Stimulated activated CD8-positive, alpha-beta memory T cell treated with anti-CD3 and anti-CD28 coated beads, Interleukin-15, amount 100 ng/mL, for 24 hours (primary cell): ENCODE results near the gene PRKCA.
"Not testable (repeated sequence)": the region's sequence is repeated elsewhere in the genome, so short reads cannot be mapped to it uniquely, and the experiment has no call there.

ENCODE experiments used
- DNase-seq: peaks from one replicate; pipeline ENCODE4 v3.0.0-alpha.2; 2020; ENCODE audit warnings: low read depth

Gene PRKCA

DNA sequence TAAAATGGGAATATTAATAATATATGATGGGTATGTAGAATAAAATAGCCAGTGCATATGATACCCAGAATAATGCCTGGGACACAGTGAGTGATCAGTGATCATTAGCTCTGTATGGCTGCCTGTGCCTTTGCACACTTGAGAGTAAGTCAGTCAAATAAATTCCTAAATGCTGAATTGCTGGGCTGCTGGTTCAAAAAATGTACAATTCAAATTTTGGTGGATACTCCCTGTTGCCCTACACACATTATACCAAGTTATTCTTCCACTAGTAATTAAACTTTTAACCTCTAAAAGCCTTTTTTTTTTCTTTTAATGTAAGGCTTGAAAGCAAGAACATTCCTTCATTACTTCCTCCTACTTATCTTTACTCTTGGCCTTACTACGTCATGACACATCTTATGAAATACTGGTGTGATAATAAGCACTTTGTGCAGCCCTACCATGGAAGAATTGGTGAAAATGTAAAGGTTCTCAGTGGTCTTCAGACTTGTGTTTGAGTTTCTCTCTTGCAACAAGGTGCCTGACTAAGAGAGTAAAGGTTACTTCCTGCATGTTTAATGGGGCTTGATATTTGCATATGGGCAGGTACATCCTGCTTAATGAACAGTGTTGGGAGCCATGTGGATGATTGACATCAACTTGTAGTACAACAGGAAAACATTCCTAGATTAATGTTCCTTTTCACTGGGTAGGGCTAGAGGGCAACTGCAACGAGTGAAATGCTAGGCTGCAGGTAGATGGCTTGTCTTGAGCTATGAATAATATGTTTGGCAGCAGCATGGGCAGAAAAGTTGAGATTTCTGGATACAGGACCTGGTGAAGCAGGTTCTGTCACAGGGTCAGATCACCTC lies 84.3 kb downstream of the PRKCA start:
- no peak for DNase-seq

GRCh38 chr17:66387392-66387981 lies 85.1 kb downstream of the PRKCA start:
- DNase-seq = no peak

DNA sequence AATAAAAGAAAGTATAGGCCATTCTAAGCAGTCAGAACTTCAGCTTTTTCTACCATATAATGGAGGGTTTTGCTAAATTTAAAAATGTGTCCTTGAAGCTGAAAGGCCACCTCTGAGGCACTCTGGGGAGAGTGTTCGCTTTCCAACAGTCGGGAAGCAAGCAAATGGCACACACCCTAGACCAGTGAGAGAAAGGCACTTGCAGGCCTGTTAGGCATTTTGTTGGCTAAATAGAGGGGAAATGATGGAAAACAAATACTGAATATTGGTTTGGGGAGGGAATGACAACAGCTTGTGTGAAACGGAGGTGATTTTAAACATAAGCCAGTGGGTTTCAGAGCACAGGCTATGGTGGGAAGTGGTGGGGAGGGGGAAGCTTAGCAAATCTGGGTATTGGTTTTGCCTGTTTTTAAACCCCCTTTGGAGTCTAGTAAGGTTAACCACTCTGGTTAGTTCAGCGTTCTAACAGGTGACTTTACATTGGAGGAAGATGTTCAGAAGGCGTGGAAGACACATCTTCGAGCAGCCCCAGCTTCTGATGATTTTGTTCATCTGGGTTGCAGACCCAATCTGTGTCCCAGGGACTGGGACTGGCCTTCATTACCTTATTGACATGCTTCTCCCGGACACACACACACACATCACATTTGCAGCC lies 90.5 kb downstream of the PRKCA start:
- DNase-seq = no peak

- no peak for DNase-seq
These were observed 93.5 kb downstream of the PRKCA start for GRCh38 chr17:66395961-66396360.

DNA sequence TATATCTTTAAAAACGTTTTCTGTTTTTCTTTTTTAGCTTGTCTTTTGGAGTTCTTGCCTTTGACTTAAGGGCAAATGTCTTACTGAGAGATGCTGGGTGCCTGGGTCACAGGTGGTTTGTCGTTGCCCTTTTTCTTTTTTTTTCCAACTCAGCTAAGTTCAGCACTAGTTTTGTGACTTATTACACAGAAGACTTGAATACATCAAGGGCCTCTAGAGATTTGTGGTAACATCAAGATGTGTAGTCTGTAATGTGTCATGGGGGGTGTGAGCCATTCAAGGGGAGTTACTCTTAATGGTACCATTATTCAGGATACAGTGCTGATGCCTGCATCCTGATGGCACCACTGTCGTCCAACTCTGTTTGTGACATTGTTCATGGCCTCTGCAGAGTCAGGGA lies 95.1 kb downstream of the PRKCA start:
- DNase-seq = no peak

DNA sequence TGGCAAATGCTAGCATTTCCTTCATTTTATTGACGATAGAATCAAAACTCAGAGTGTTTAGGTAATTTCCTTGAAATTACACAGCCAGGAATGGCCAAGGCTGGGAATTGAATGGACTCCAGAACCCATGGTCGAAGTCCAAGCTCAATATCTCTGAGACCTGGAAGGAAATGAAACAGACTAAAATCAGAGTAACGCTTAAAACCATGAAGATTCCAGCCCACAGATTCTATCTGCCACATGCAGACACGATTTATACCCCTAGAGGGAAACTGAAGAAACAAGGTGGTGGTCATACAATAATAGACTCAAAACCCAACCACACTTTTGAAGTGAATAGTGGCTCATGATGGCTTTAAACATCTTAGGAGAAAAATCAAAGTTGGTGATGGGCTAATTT lies 95.6 kb downstream of the PRKCA start:
- DNase-seq = no peak

GRCh38 chr17:66398617-66399016 lies 96.2 kb downstream of the PRKCA start:
- no peak for DNase-seq

- DNase-seq = no peak
These were observed 97.0 kb downstream of the PRKCA start for GRCh38 chr17:66399441-66399840.

DNA sequence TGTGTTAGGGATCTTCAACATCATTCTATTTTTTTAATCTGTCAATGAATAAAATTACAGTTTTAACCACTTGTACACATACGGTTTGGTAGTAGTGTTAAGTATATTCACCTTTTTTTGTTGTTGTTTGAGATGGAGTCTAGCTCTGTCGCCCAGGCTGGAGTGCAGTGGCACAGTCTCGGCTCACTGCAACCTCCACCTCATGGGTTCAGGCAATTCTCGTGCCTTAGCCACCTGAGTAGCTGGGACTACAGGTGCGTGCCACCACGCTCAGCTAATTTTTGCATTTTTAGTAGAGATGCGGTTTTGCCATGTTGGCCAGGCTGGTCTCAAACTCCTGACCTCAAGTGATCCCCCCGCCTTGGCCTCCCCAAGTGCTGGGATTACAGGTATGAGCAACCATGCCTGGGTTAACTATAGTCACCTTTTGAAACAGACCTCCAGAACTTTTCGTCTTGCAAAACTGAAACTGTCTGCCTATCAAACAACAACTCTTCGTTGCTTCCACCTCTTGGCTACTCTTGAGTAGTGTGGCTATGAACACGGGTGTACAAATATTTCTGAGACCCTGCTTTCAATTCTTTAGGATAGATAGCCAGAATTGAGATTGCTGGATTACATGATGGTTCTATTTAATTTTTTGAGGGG lies 97.8 kb downstream of the PRKCA start:
- not testable (repeated sequence) for DNase-seq

GRCh38 chr17:66400698-66401097 lies 98.3 kb downstream of the PRKCA start:
- no peak for DNase-seq

DNA sequence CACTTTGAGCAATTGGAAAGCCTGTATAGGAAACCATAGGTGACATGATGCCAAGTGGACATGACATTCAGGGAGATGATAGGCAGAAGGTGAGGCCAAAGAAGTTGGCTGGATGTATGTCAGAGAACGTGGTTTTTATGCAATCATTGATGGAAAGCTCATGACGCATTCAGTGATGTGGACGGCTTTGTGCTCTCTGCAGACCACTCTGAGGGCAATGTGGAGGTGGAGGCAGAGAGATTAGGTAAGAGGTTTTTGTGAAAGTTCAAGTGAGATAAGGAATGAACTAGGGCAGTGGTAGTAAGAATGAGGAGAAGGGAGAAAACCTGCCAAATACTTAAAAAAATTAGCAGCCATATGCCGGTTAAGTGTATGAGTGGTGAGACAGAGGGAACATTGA lies 99.0 kb downstream of the PRKCA start:
- DNase-seq = no peak

GRCh38 chr17:66403846-66404556 lies 101.6 kb downstream of the PRKCA start:
- no peak for DNase-seq

GRCh38 chr17:66405836-66406677 lies 103.6 kb downstream of the PRKCA start:
- no peak for DNase-seq

DNA sequence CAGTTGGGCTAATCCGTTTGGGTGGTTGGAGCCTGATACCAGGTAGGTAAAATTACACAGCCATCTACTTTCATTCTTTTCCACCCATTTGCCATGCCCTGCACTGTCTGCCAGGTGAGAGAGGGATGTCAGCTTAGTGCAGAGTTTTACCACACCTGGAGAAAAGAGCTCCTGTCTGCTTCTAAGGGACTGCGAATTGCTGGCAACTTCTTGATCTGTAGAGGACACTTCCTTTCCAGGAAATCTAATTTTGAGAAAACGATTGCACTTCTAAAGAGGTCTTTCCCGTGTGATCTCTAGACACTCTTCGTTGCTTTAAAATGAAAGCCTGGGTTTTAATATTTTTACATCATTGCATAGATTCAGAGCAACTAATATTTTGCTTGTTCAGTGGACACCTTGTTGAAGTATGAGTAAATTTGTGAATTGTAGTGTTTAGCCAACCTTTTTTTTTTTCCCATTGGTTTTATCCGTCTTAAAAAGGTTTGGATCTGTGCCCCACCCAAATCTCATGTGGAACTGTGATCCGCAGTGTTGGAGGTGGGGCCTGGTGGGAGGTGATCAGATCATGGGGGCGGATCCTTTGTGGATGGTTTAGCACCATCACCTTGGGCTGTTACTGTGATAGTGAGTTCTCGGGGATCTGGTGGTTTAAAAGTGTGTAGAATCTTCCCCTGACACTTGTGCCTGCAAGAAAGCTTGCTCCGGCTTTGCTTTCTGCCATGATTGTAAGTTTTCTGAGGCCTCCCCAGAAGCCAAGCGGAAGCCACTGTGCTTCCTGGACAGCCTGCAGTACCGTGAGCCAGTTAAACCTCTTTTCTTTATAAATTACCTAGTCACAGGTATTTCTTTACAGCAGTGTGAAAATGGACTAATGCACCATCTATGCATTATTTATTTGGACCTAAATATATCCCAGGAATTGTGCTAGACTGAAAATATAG lies 104.6 kb downstream of the PRKCA start:
- DNase-seq = no peak

DNA sequence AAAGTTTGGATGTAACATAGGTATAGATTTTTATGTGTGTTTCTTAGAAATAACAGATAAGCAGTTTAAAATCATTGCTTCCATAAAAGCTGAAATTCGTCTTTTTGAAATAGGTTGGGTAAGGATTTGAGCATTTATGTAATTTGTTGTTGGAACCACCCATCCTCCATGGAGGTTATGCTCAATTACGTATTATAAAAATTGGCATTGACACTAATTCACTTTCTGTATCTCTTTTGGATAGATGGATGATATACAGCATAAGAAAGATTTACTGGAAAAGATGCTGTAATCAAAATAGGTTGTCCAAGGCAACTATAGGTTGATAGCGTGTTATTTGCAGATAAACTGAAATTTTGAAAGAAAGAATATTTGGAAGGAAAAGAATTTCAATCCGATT lies 105.5 kb downstream of the PRKCA start:
- DNase-seq = no peak

DNA sequence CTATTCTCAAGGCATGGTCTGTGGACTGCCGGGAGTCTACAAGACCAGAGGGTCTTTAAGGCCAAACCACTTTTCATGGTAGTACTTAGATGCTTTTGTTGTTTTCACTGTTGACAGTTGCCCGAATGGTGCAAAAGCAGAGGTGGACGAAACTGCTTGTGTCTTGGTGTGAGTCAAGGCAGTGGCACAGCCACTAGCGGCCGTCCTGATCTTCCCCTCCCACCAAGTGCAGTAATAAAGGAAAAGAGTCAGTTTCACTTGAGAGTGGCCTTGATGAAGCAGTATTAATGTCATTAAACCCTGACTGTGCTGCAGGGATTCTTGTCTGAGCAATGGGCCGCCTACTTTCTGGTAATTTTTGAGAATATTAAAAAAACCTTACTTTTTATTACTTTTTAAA lies 109.1 kb downstream of the PRKCA start:
- DNase-seq = no peak

DNA sequence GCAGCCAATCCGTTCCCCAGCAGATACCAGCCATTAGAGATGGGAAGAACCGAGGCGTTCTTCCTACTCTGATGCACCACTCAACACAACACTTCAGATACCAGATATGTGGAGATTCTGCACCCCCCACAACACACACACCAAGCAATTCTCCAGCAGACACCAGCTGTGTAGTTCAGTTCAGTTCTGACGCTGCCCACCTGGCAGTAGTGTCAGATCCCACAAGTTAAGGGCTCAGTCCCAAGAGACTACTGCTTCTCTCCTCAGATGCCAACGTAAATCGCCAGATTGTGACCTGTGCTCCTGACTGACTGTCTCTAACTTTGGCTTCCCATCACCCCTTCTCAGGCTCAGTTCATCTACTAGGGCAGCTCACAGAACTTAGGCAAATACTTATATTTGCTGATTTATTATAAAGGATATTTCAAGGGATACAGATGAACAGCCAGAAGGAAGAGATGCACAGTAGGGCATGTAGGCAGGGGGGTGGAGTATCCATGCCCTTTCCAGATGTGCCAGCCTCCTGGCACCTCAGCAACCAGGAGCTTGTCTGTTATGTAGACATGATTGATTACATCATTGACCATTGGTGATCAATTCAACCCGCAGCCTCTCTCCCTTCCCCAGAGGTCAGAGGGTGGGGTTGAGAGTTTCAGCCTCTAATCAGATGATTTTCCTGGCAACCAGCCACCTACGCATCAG lies 110.6 kb downstream of the PRKCA start:
- DNase-seq = no peak

DNA sequence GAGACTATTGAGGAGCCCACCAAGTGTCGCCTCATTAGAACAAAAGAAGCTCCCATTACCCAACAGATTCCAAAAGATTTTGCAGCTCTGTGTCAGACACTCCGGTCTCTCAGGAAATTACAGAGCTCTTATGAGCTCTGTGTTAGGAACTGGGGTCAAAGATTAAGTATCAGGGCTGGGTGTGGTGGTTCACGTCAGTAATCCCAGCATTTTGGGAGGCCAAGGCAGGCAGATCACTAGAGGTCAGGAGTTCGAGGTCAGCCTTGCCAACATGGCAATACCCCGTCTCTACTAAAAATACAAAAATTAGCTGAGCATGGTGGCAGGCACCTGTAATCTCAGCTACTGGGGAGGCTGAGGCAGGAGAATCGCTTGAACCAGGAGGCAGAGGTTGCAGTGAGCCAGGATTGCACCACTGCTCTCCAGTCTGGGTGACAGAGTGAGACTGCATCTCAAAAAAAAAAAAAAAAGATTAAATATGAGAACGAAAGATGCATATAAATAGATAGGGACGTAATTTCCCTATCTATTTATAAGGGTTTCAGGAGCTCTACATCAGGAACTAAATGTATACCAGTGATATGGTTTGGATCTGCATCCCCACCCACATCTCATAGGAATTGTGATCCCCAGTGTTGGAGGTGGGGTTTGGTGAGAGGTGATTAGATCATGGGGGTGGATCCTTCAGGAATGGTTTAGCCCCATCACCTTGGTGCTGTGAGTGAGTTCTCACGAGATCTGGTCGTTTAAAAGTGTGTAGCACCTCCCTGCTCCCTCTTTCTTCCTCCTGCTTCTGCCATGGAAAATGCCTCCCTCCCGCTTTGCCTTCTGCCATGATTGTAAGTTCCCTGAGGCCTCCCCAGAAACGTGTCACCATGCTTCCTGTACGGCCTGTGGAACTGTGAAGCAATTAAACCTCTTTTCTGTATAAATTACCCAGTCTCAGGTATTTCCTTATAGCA lies 111.4 kb downstream of the PRKCA start:
- DNase-seq = no peak
